ENCODE results near the gene RPL31.

DNA sequence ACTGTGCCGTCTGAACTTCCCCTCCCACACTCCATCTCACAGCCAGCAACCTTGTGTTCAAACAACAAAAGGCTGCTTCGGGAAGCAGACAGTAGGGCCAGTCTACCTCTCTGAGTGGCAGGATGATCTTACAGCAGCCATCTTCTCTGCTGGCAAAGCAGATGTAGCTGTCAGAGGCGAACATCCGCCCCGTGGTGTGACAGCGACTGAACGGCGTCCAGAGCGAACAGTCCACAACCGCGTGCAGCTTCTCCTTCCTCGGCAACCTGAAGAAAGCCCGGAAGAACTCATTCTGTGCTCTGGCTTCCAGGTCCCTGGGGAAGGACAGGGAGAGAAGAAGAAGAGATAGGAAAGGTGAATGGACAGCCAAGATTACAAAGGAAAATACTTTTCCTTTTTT, 38.0 kb downstream of the RPL31 start:
- TF ChIP-seq, protein P1, sequence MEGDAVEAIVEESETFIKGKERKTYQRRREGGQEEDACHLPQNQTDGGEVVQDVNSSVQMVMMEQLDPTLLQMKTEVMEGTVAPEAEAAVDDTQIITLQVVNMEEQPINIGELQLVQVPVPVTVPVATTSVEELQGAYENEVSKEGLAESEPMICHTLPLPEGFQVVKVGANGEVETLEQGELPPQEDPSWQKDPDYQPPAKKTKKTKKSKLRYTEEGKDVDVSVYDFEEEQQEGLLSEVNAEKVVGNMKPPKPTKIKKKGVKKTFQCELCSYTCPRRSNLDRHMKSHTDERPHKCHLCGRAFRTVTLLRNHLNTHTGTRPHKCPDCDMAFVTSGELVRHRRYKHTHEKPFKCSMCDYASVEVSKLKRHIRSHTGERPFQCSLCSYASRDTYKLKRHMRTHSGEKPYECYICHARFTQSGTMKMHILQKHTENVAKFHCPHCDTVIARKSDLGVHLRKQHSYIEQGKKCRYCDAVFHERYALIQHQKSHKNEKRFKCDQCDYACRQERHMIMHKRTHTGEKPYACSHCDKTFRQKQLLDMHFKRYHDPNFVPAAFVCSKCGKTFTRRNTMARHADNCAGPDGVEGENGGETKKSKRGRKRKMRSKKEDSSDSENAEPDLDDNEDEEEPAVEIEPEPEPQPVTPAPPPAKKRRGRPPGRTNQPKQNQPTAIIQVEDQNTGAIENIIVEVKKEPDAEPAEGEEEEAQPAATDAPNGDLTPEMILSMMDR (IDR thresholded peaks at IDR 0.05), result no peak
- no peak for TF ChIP-seq EP300 (IDR thresholded peaks at IDR 0.05; ENCODE audit: borderline replicate concordance in 1 of 2, low read depth in 1 of 2, low read length in 1 of 2)

Data from SK-N-SH (cell line).